Measurements from ENCODE around the gene CDS2. TPM values are rescaled to one million over a fixed set of nuclear protein-coding genes. Genes with fewer than 3 reads are reported as not detected.
A peak's percentile ranks its signal among the peaks of the same experiment; 100 is the strongest.

Gene CDS2
- total and polyA plus RNA-seq, 2 of the 13 experiments (the other 11 are each of a cell fraction or from before 2014, with no cell fraction given) = 81.3 to 153 TPM

- TF ChIP-seq ZHX1 (CRISPR knock-in tag; IDR thresholded peaks at IDR 0.05; ENCODE audit: low read depth) = peak; percentile 90; the same call in 1 of the 2 replicates
- no peak for TF ChIP-seq MAFF (IDR thresholded peaks at IDR 0.05; ENCODE audit: low read depth, low read length)
- TF ChIP-seq EED (CRISPR knock-in tag; IDR thresholded peaks at IDR 0.05) = no peak
- TF ChIP-seq ZNF484 (CRISPR knock-in tag; IDR thresholded peaks at IDR 0.05; ENCODE audit: borderline replicate concordance, low read depth) = peak; percentile 98; the same call in 1 of the 2 replicates
- TF ChIP-seq ZNF263 (CRISPR knock-in tag; IDR thresholded peaks at IDR 0.05) = peak; percentile 77; the same call in 1 of the 2 replicates
- peak; percentile 100; the same call in 1 of the 2 replicates for TF ChIP-seq E2F2 (CRISPR knock-in tag; IDR thresholded peaks at IDR 0.05; ENCODE audit: borderline replicate concordance)
- no peak; the same call in 1 of the 2 replicates for TF ChIP-seq HOXA9 (CRISPR knock-in tag; IDR thresholded peaks at IDR 0.05; ENCODE audit: borderline replicate concordance)
- no peak for TF ChIP-seq ZNF781 (CRISPR knock-in tag; IDR thresholded peaks at IDR 0.05; ENCODE audit: borderline replicate concordance, not compliant biosample characterization)
- TF ChIP-seq ZNF558 (CRISPR knock-in tag; IDR thresholded peaks at IDR 0.05; ENCODE audit: borderline replicate concordance) = no peak
- TF ChIP-seq TERF1 (CRISPR knock-in tag; IDR thresholded peaks at IDR 0.05) = no peak; the same call in 1 of the 2 replicates
- no peak; the same call in 1 of the 2 replicates for TF ChIP-seq ZFP36L1 (CRISPR knock-in tag; IDR thresholded peaks at IDR 0.05)
- TF ChIP-seq TARDBP (CRISPR knock-in tag; IDR thresholded peaks at IDR 0.05) = no peak; the same call in 1 of the 2 replicates
- TF ChIP-seq PLSCR1 (CRISPR knock-in tag; IDR thresholded peaks at IDR 0.05; ENCODE audit: borderline replicate concordance) = no peak
- no peak for TF ChIP-seq ZNF546 (CRISPR knock-in tag; conservative IDR thresholded peaks at IDR 0.05)
- TF ChIP-seq SYNCRIP (IDR thresholded peaks at IDR 0.05; ENCODE audit: insufficient read depth, low read depth, low read length) = no peak
- no peak for TF ChIP-seq HIC2 (CRISPR knock-in tag; IDR thresholded peaks at IDR 0.05; ENCODE audit: low read depth)
- TF ChIP-seq ZNF691 (CRISPR knock-in tag; IDR thresholded peaks at IDR 0.05; ENCODE audit: borderline replicate concordance, low read depth) = no peak
- no peak for TF ChIP-seq SP140L (CRISPR knock-in tag; IDR thresholded peaks at IDR 0.05; ENCODE audit: borderline replicate concordance)
- peak; percentile 93; the same call in 1 of the 2 replicates for TF ChIP-seq GLI4 (CRISPR knock-in tag; IDR thresholded peaks at IDR 0.05; ENCODE audit: borderline replicate concordance)
- no peak for TF ChIP-seq HCFC1 (IDR thresholded peaks at IDR 0.05; ENCODE audit: low read depth, low read length)
- TF ChIP-seq ZBTB3 (CRISPR knock-in tag; IDR thresholded peaks at IDR 0.05; ENCODE audit: borderline replicate concordance, low read depth) = peak; percentile 98; the same call in 1 of the 2 replicates
Observed at GRCh38 chr20:5119143-5119434, 7.7 kb upstream of the CDS2 start (continued).

Measured in HepG2 (cell line).